ENCODE measurements around the gene RNF123.

The RNF123 gene

GRCh38 chr3:49756036-49756435 is 66.7 kb downstream of the RNF123 start:
- no peak for DNase-seq

GRCh38 chr3:49757197-49757596 is 67.8 kb downstream of the RNF123 start:
- DNase-seq = no peak

GRCh38 chr3:49759226-49759625 is 69.9 kb downstream of the RNF123 start:
- no peak for DNase-seq

GRCh38 chr3:49761661-49762060 is 72.3 kb downstream of the RNF123 start:
- DNase-seq = no peak

- DNase-seq = no peak
Measured at GRCh38 chr3:49763981-49764380, 74.6 kb downstream of the RNF123 start.

GRCh38 chr3:49769286-49769915 is 80.0 kb downstream of the RNF123 start:
- no peak for DNase-seq

GRCh38 chr3:49769926-49770325 is 80.6 kb downstream of the RNF123 start:
- DNase-seq = no peak

All from RPMI8226 (cell line).